ENCODE data around the gene OTUD5. TPM values are rescaled to one million over a fixed set of nuclear protein-coding genes. Genes with fewer than 3 reads are reported as not detected.

OTUD5 gene
- total RNA-seq, 1 donor from 2014 or later: 48.8 TPM

GRCh38 chrX:48919360-48919841, 38.0 kb downstream of the OTUD5 start:
- Mint-ChIP-seq H3K9me3 (ENCODE audit: unreplicated experiment) (no peaks in the 10 kb centered on the region), H3K27ac (ENCODE audit: unreplicated experiment) (peak overlapping the region; percentile 63), H3K27me3 (ENCODE audit: unreplicated experiment) (peaks cover 14% of the 10 kb centered on the region), H3K4me3 (ENCODE audit: unreplicated experiment) (peak overlapping the region; percentile 69), H3K4me1 (ENCODE audit: unreplicated experiment) (peaks cover 20% of the 10 kb centered on the region), H3K36me3 (ENCODE audit: low read depth, unreplicated experiment) (peaks cover 8% of the 10 kb centered on the region)
- TF ChIP-seq CTCF (IDR thresholded peaks at IDR 0.05; ENCODE audit: unreplicated experiment): no peak
- DNase-seq (ENCODE audit: low spot score): no peak

GRCh38 chrX:48918643-48919340, 38.6 kb downstream of the OTUD5 start, which contains the start of gene PIM2:
Gene PIM2, minus strand, starts transcription at chrX:48919024. Its CDS starts 190 bp downstream, at chrX:48918834.
- Mint-ChIP-seq H3K9me3 (ENCODE audit: unreplicated experiment) (no peaks in the 10 kb centered on the region), H3K27me3 (ENCODE audit: unreplicated experiment) (peaks cover 12% of the 10 kb centered on the region), H3K36me3 (ENCODE audit: low read depth, unreplicated experiment) (peaks cover 4% of the 10 kb centered on the region), H3K4me1 (ENCODE audit: unreplicated experiment) (peaks cover 15% of the 10 kb centered on the region), H3K27ac (ENCODE audit: unreplicated experiment) (peak within 1 kb of the TSS; percentile 63), H3K4me3 (ENCODE audit: unreplicated experiment) (peak within 1 kb of the TSS; percentile 85)
- peak; percentile 72 for DNase-seq (ENCODE audit: low spot score)
- no peak for TF ChIP-seq CTCF (IDR thresholded peaks at IDR 0.05; ENCODE audit: unreplicated experiment)

GRCh38 chrX:48918301-48918642, 39.1 kb downstream of the OTUD5 start:
- TF ChIP-seq CTCF (IDR thresholded peaks at IDR 0.05; ENCODE audit: unreplicated experiment): no peak
- H3K4me3 Mint-ChIP-seq (ENCODE audit: unreplicated experiment): peak overlapping the region; percentile 85
- peaks cover 15% of the 10 kb centered on the region for H3K4me1 Mint-ChIP-seq (ENCODE audit: unreplicated experiment)
- H3K9me3 Mint-ChIP-seq (ENCODE audit: unreplicated experiment): no peaks in the 10 kb centered on the region
- no peak overlapping the region for H3K27ac Mint-ChIP-seq (ENCODE audit: unreplicated experiment)
- H3K36me3 Mint-ChIP-seq (ENCODE audit: low read depth, unreplicated experiment): peaks cover 4% of the 10 kb centered on the region
- no peak for DNase-seq (ENCODE audit: low spot score)
- H3K27me3 Mint-ChIP-seq (ENCODE audit: unreplicated experiment): peaks cover 12% of the 10 kb centered on the region

- peak overlapping the region; percentile 52 for H3K27ac Mint-ChIP-seq (ENCODE audit: unreplicated experiment)
- peak; percentile 74 for DNase-seq (ENCODE audit: low spot score)
- peaks cover 4% of the 10 kb centered on the region for H3K36me3 Mint-ChIP-seq (ENCODE audit: low read depth, unreplicated experiment)
These were observed 40.0 kb downstream of the OTUD5 start for GRCh38 chrX:48917139-48918001.

More at GRCh38 chrX:48917139-48918001, 40.0 kb downstream of the OTUD5 start:
- H3K4me1 Mint-ChIP-seq (ENCODE audit: unreplicated experiment): peaks cover 17% of the 10 kb centered on the region
- H3K27me3 Mint-ChIP-seq (ENCODE audit: unreplicated experiment): peaks cover 7% of the 10 kb centered on the region
- peak overlapping the region; percentile 85 for H3K4me3 Mint-ChIP-seq (ENCODE audit: unreplicated experiment)
- H3K9me3 Mint-ChIP-seq (ENCODE audit: unreplicated experiment): no peaks in the 10 kb centered on the region
- TF ChIP-seq CTCF (IDR thresholded peaks at IDR 0.05; ENCODE audit: unreplicated experiment): peak; percentile 85

Measured in endothelial cell (in vitro differentiated cells).